B cell (primary cell): ENCODE results near the gene CILP2. TPM values are rescaled to one million over a fixed set of nuclear protein-coding genes. Genes with fewer than 3 reads are reported as not detected.

Experiments
- ATAC-seq: fragments of 200-7000 bp; cut with Tn5 transposase; one replicate; pipeline ENCODE4 v1.10.0; 2021; ENCODE audit warnings: low read depth, mild to moderate bottlenecking, moderate number of reproducible peaks, moderate library complexity
- CTCF ChIA-PET: fragments of 350-600 bp; sonication (Branson Sonifier 250); formaldehyde crosslinking; loops from one replicate; lab custom pipeline; 2021; ENCODE audit warnings: antibody characterized with exemption, inconsistent platforms; lab: Charles Lee
- POLR2A ChIA-PET: fragments of 350-600 bp; sonication (Branson Sonifier 250); formaldehyde crosslinking; loops from one replicate; lab custom pipeline; 2021; ENCODE audit warnings: antibody characterized with exemption; lab: Charles Lee
- DNase-seq: peaks from one replicate; pipeline ENCODE4 v3.0.0; 2013
- H2AFZ ChIP-seq: 2 replicates; pipeline ENCODE4 v1.6.1; 2012; ENCODE audit warnings: mild to moderate bottlenecking, low read depth, low read length; ENCODE audit not compliant: insufficient read depth, poor library complexity, severe bottlenecking
- H3K27ac ChIP-seq, 2 donors: 1 replicate in 1 of 2; 2 replicates in 1 of 2; pipeline ENCODE4 v1.5.1; 2012 to 2013; ENCODE audit warnings: low read length in 2 of 2, mild to moderate bottlenecking in 2 of 2, moderate library complexity in 1 of 2
- H3K27me3 ChIP-seq, 4 experiments: fragments of 200-600 bp in 1 of 4; sonication (generic) in 1 of 4; replicated peaks in 1 of 4; 1 replicate in 2 of 4; 2 replicates in 2 of 4; pipeline versions ENCODE4 v1.6.1 to v1.7.0; 2013 to 2016; ENCODE audit warnings: low read length in 3 of 4, mild to moderate bottlenecking in 2 of 4, mixed read lengths in 1 of 4, moderate library complexity in 1 of 4; ENCODE audit not compliant: insufficient read depth in 4 of 4, control insufficient read depth in 3 of 4; ENCODE audit errors: control extremely low read depth in 1 of 4
- H3K36me3 ChIP-seq, 2 experiments: replicated peaks in 1 of 2; 1 replicate in 1 of 2; 2 replicates in 1 of 2; pipeline versions ENCODE4 v1.6.1 to v1.7.1; 2013; ENCODE audit warnings: low read length in 1 of 2; ENCODE audit not compliant: insufficient read depth in 2 of 2, control insufficient read depth in 1 of 2; ENCODE audit errors: control extremely low read depth in 1 of 2, extremely low read depth in 1 of 2
- H3K4me1 ChIP-seq, 2 donors: fragments of 200-600 bp in 1 of 2; sonication (generic) in 1 of 2; 1 replicate in 1 of 2; 2 replicates in 1 of 2; pipeline versions ENCODE4 v1.5.1 to v1.6.1; 2013 to 2017; ENCODE audit warnings: low read length in 2 of 2; ENCODE audit not compliant: control insufficient read depth in 2 of 2, insufficient read depth in 2 of 2
- H3K4me2 ChIP-seq: replicated peaks from 2 replicates; pipeline ENCODE3; 2012; ENCODE audit warnings: mild to moderate bottlenecking, low read depth, low read length; ENCODE audit not compliant: poor library complexity, severe bottlenecking
- H3K4me3 ChIP-seq, 5 experiments: fragments of 200-600 bp in 1 of 5; sonication (generic) in 1 of 5; 1 replicate in 3 of 5; 2 replicates in 2 of 5; pipeline versions ENCODE4 v1.5.1 to v1.7.0; 2011 to 2016; ENCODE audit warnings: low read length in 4 of 5, mild to moderate bottlenecking in 4 of 5, low read depth in 2 of 5, control low read depth in 1 of 5, moderate library complexity in 1 of 5; ENCODE audit not compliant: insufficient read depth in 1 of 5; ENCODE audit errors: control extremely low read depth in 1 of 5, extremely low read depth in 1 of 5
- H3K79me2 ChIP-seq: fragments of 200-600 bp; sonication (generic); one replicate; pipeline ENCODE4 v1.6.0; 2016; ENCODE audit warnings: low read length; ENCODE audit not compliant: control insufficient read depth, insufficient read depth
- H3K9ac ChIP-seq: fragments of 200-600 bp; sonication (generic); 2 replicates; pipeline ENCODE4 v1.6.1; 2017; ENCODE audit warnings: mild to moderate bottlenecking, low read length, moderate library complexity
- H3K9me3 ChIP-seq, 3 donors: one replicate each; pipeline versions ENCODE4 v1.6.1 to v1.7.1; 2013; ENCODE audit warnings: low read length in 2 of 3; ENCODE audit not compliant: control insufficient read depth in 2 of 3, insufficient read depth in 1 of 3; ENCODE audit errors: control extremely low read depth in 1 of 3
- H4K20me1 ChIP-seq: 2 replicates; pipeline ENCODE4 v1.6.0; 2012; ENCODE audit warnings: mild to moderate bottlenecking, low read length; ENCODE audit not compliant: insufficient read depth, control insufficient read depth, poor library complexity, severe bottlenecking
- H3K27ac Mint-ChIP-seq: one replicate; pipeline ENCODE4 v1.8.0; 2021; ENCODE audit warnings: mixed read lengths
- H3K27me3 Mint-ChIP-seq: one replicate; pipeline ENCODE4 v1.8.0; 2021; ENCODE audit warnings: mixed read lengths
- H3K4me1 Mint-ChIP-seq: one replicate; pipeline ENCODE4 v1.8.0; 2021; ENCODE audit warnings: mixed read lengths
- H3K4me3 Mint-ChIP-seq: one replicate; pipeline ENCODE4 v1.8.0; 2021; ENCODE audit warnings: mixed read lengths
- H3K9me3 Mint-ChIP-seq: one replicate; pipeline ENCODE4 v1.8.0; 2022; ENCODE audit warnings: mixed read lengths; ENCODE audit not compliant: insufficient read depth
- CTCF ChIP-seq: fragments of 200-600 bp; IDR thresholded peaks from one replicate; pipeline ENCODE4 v1.8.0; 2022; ENCODE audit warnings: antibody characterized with exemption, mild to moderate bottlenecking
- EZH2 ChIP-seq: IDR thresholded peaks from 2 replicates; pipeline ENCODE4 v1.6.1; 2012; ENCODE audit warnings: borderline replicate concordance, low read depth, mild to moderate bottlenecking, moderate library complexity, low read length; ENCODE audit not compliant: insufficient read depth, poor library complexity, severe bottlenecking
- WGBS: methylation state at CpG from one replicate; pipeline ENCODE4 v1.1.5; 2013; ENCODE audit warnings: missing lambda C conversion rate; ENCODE audit not compliant: insufficient coverage; 5-methylcytosine and 5-hydroxymethylcytosine counted together
- intact Hi-C: fragments of 100-400 bp; cut with micrococcal nuclease; formaldehyde crosslinking; loops from one replicate; pipeline ENCODE4 v1.10.0; 2022
- polyA plus RNA-seq: library from polyadenylated mRNA; depleted of rRNA; stranded (reverse); fragments of >200 nt; gene quantifications from 2 replicates; pipeline ENCODE4 v1.2.3, GENCODE V29; 2012
- total RNA-seq, 2 donors: library from RNA; stranded (reverse); fragments of 120-200 nt in 1 of 2; gene quantifications; 1 replicate in 1 of 2; 2 replicates in 1 of 2; pipeline versions ENCODE4 v1.2.3 to v1.2.4, GENCODE V29; 2013 to 2022

Gene CILP2
- total and polyA plus RNA-seq, 2 donors (not counting 1 experiment from before 2014, with no cell fraction given), result 0.04 to 0.12 TPM

GRCh38 chr19:19527371-19527656, 10.8 kb upstream of the CILP2 start:
- whole genome bisulfite sequencing, result 96% methylated on average over 8 of the region's 9 CpGs
- TF ChIP-seq CTCF (no peak), EZH2 (no peak)
- Histone ChIP-seq H3K27ac (no peak overlapping the region), H3K4me3 (no peak overlapping the region), H3K4me2 (no peak overlapping the region), H3K9ac (no peak overlapping the region), H3K27me3 (no peaks in the 10 kb centered on the region), H3K79me2 (peaks cover 47% of the 10 kb centered on the region), H3K4me1 (peaks cover 11 to 41% of the 10 kb centered on the region in 2 donors), H3K36me3 (peaks cover 0 to 30% of the 10 kb centered on the region in 2 experiments), H2AFZ (no peak overlapping the region), H4K20me1 (peaks cover 40% of the 10 kb centered on the region), H3K9me3 (no peaks in the 10 kb centered on the region)
- Mint-ChIP-seq H3K27ac (no peak overlapping the region), H3K4me1 (peaks cover 29% of the 10 kb centered on the region), H3K4me3 (no peak overlapping the region), H3K27me3 (no peaks in the 10 kb centered on the region), H3K9me3 (no peaks in the 10 kb centered on the region)
- intact Hi-C loops, result no loop called here
- DNase-seq, result no peak
- ChIA-PET CTCF (no interaction called here), POLR2A (no interaction called here)
- no peak for ATAC-seq

GRCh38 chr19:19527674-19528625, 10.1 kb upstream of the CILP2 start:
- no peaks in the 10 kb centered on the region for H3K27me3 Mint-ChIP-seq
- peaks cover 25% of the 10 kb centered on the region for H3K4me1 Mint-ChIP-seq
- ATAC-seq, result no peak
- intact Hi-C loops, result no loop called here
- Histone ChIP-seq H3K27me3 (no peaks in the 10 kb centered on the region), H2AFZ (no peak overlapping the region), H3K4me1 (peaks cover 15 to 45% of the 10 kb centered on the region in 2 donors), H3K36me3 (peaks cover 0 to 30% of the 10 kb centered on the region in 2 experiments), H3K9me3 (peaks cover 0 to 3% (median 0%) of the 10 kb centered on the region in 3 donors), H3K9ac (no peak overlapping the region), H3K4me2 (no peak overlapping the region), H3K4me3 (no peak overlapping the region), H3K79me2 (peaks cover 41% of the 10 kb centered on the region), H3K27ac (no peak overlapping the region), H4K20me1 (peaks cover 37% of the 10 kb centered on the region)
- TF ChIP-seq CTCF (no peak), EZH2 (no peak)
- H3K27ac Mint-ChIP-seq, result no peak overlapping the region
- DNase-seq, result no peak
- no peak overlapping the region for H3K4me3 Mint-ChIP-seq
- ChIA-PET POLR2A (no interaction called here), CTCF (interaction anchor here (4.8 to 7.5 kb wide), 2 partner anchors 117 to 431 kb away, joined by 49 to 88 read pairs; partner anchors contain the start of gene GMIP)
- WGBS, result 96% methylated on average over 19 of the region's 27 CpGs
- no peaks in the 10 kb centered on the region for H3K9me3 Mint-ChIP-seq
